Motor neuron (in vitro differentiated cells): ENCODE measurements around the gene UFSP1. TPM values are rescaled to one million over a fixed set of nuclear protein-coding genes. Genes with fewer than 3 reads are reported as not detected.
"Not testable (repeated sequence)": the region's sequence is repeated elsewhere in the genome, so short reads cannot be mapped to it uniquely, and the experiment has no call there.

ENCODE experiments used
- ATAC-seq, 8 experiments: fragments of 200-7000 bp; cut with Tn5 transposase; replicated peaks in 6 of 8; 2 replicates each; pipeline ENCODE4 v1.8.0; 2021; ENCODE audit warnings: mild to moderate bottlenecking in 8 of 8, moderate library complexity in 8 of 8
- H3K27ac ChIP-seq, 2 donors: fragments of 250-450 bp; sonication (Bioruptor Pico); 2 replicates each; pipeline ENCODE4 v1.9.0; 2021; ENCODE audit warnings: antibody characterized with exemption in 2 of 2, mild to moderate bottlenecking in 2 of 2, moderate library complexity in 1 of 2
- H3K4me1 ChIP-seq, 2 donors: fragments of 250-450 bp; sonication (Bioruptor Pico); replicated peaks in 1 of 2; 2 replicates each; pipeline ENCODE4 v1.6.1; 2021; ENCODE audit warnings: antibody characterized with exemption in 2 of 2, mild to moderate bottlenecking in 2 of 2, moderate library complexity in 1 of 2
- H3K4me3 ChIP-seq, 5 donors: fragments of 250-450 bp; sonication (Bioruptor Pico); 2 replicates each; pipeline ENCODE4 v1.9.0; 2021; ENCODE audit warnings: antibody characterized with exemption in 5 of 5, mild to moderate bottlenecking in 5 of 5, moderate library complexity in 4 of 5
- WGBS, 10 experiments: fragments of 450-650 bp; shearing (Covaris generic); methylation state at CpG; one replicate each; pipeline ENCODE4 v1.0.0; 2022; 5-methylcytosine and 5-hydroxymethylcytosine counted together
- in situ Hi-C, 9 experiments: fragments of 400-800 bp; cut with MboI; loops; one replicate each; pipeline ENCODE4 v1.15.0; 2021; ENCODE audit warnings: low sequenced_read_pairs in 9 of 9, low pct_unique_long_range_greater_than_20kb in 2 of 9; ENCODE audit not compliant: unreplicated experiment in 9 of 9
- total RNA-seq, 8 experiments: library from RNA; unstranded; fragments of 300-600 nt; gene quantifications; 2 replicates each; pipeline versions ENCODE4 v1.2.3 to v1.2.4, GENCODE V29; 2022

The UFSP1 gene
- 1 to 10 TPM; 2.4 to 5.2 (median 2.9) TPM for total RNA-seq

GRCh38 chr7:100888988-100889750 is at the start of gene UFSP1:
UFSP1 (minus strand) TSS chr7:100889715; CDS start chr7:100889271, 444 bp downstream.
- peak; percentile 51 to 68 (median 66) for ATAC-seq
- peaks cover 24 to 25% of the 10 kb centered on the region in 2 donors for H3K4me1 ChIP-seq
- peak within 1 kb of the TSS; percentile 78 to 94 for H3K27ac ChIP-seq
- in situ Hi-C loops, result loop anchor here in 2 of 9 experiments (25.0 kb wide), 3 partner anchors 173 to 398 kb away; partner anchors contain the start of gene NAT16 (in 1 of the 2)
- H3K4me3 ChIP-seq, result peak within 1 kb of the TSS; percentile 45 to 66 (median 55)
- WGBS, 10 experiments, result 0 to 13% methylated on average over 3 to 4 of the region's 73 CpGs; no CpG with 5 or more reads in 8 of the 10 experiments

GRCh38 chr7:100936167-100936566 is 46.7 kb upstream of the UFSP1 start:
- H3K4me1 ChIP-seq, in situ Hi-C loops, ATAC-seq, H3K27ac ChIP-seq, H3K4me3 ChIP-seq: not testable (repeated sequence)
- WGBS, 10 experiments, result 23 to 100% (median 72%) methylated on average over 2 to 7 of the region's 7 CpGs; no CpG with 5 or more reads in 1 of the 10 experiments

GRCh38 chr7:100935381-100935780 is 45.9 kb upstream of the UFSP1 start:
- in situ Hi-C loops, H3K4me3 ChIP-seq, H3K4me1 ChIP-seq, ATAC-seq, H3K27ac ChIP-seq: not testable (repeated sequence)
- WGBS, 10 experiments, result 0 to 75% (median 68%) methylated on average over 1 to 2 of the region's 2 CpGs; no CpG with 5 or more reads in 4 of the 10 experiments

- in situ Hi-C loops, result no loop called here
- no peaks in the 10 kb centered on the region for H3K4me1 ChIP-seq
- no peak overlapping the region for H3K4me3 ChIP-seq
- WGBS, 10 experiments, result 0 to 72% (median 20%) methylated on average over 1 to 2 of the region's 4 CpGs; no CpG with 5 or more reads in 6 of the 10 experiments
- no peak overlapping the region for H3K27ac ChIP-seq
- peak in 3 of 8 experiments; percentile 61 to 93 (median 66) for ATAC-seq
These were observed 44.2 kb upstream of the UFSP1 start for GRCh38 chr7:100933734-100934133.

- Histone ChIP-seq H3K4me1 (no peaks in the 10 kb centered on the region), H3K27ac (no peak overlapping the region), H3K4me3 (no peak overlapping the region)
- 20 to 80% (median 67%) methylated on average over 1 of the region's 1 CpG; no CpG with 5 or more reads in 7 of the 10 experiments for WGBS, 10 experiments
- no peak for ATAC-seq
- in situ Hi-C loops, result no loop called here
These were observed 40.3 kb upstream of the UFSP1 start for GRCh38 chr7:100929808-100930174.

- not testable (repeated sequence) for ATAC-seq, H3K4me3 ChIP-seq, H3K4me1 ChIP-seq, H3K27ac ChIP-seq
- in situ Hi-C loops, result loop anchor here in 2 of 9 experiments (25.0 kb wide), 1 partner anchor 139 kb away; no protein-coding TSS in a partner anchor
- WGBS, 10 experiments, result 0 to 100% (median 53%) methylated on average over 1 to 3 of the region's 4 CpGs; no CpG with 5 or more reads in 2 of the 10 experiments
These were observed 34.1 kb upstream of the UFSP1 start for GRCh38 chr7:100923616-100924015.

- Histone ChIP-seq H3K27ac (no peak overlapping the region), H3K4me1 (peaks cover 0 to 9% of the 10 kb centered on the region in 2 donors), H3K4me3 (no peak overlapping the region)
- no peak for ATAC-seq
- in situ Hi-C loops, result loop anchor here in 2 of 9 experiments (25.0 kb wide), 1 partner anchor 141 kb away; no protein-coding TSS in a partner anchor
These were observed 31.5 kb upstream of the UFSP1 start for GRCh38 chr7:100921039-100921438.

- H3K4me1 ChIP-seq, H3K27ac ChIP-seq, H3K4me3 ChIP-seq, ATAC-seq: not testable (repeated sequence)
- in situ Hi-C loops, result loop anchor here in 2 of 9 experiments (25.0 kb wide), 1 partner anchor 142 kb away; no protein-coding TSS in a partner anchor
- 40 to 65% (median 58%) methylated on average over 3 to 7 of the region's 9 CpGs; no CpG with 5 or more reads in 1 of the 10 experiments for WGBS, 10 experiments
These were observed 30.4 kb upstream of the UFSP1 start for GRCh38 chr7:100919779-100920437.

- not testable (repeated sequence) for H3K4me3 ChIP-seq, H3K4me1 ChIP-seq, H3K27ac ChIP-seq, ATAC-seq
- in situ Hi-C loops, result loop anchor here in 2 of 9 experiments (25.0 kb wide), 1 partner anchor 143 kb away; no protein-coding TSS in a partner anchor
- WGBS, 10 experiments, result 0 to 90% (median 71%) methylated on average over 1 to 5 of the region's 5 CpGs; no CpG with 5 or more reads in 1 of the 10 experiments
These were observed 29.8 kb upstream of the UFSP1 start for GRCh38 chr7:100919335-100919734.

- in situ Hi-C loops, result loop anchor here in 2 of 9 experiments (25.0 kb wide), 1 partner anchor 147 kb away; no protein-coding TSS in a partner anchor
- Histone ChIP-seq H3K27ac (no peak overlapping the region), H3K4me3 (no peak overlapping the region), H3K4me1 (peaks cover 0 to 6% of the 10 kb centered on the region in 2 donors)
- WGBS, 10 experiments, result 0 to 100% (median 77%) methylated on average over 1 to 6 of the region's 8 CpGs; no CpG with 5 or more reads in 2 of the 10 experiments
- ATAC-seq, result no peak
These were observed 25.4 kb upstream of the UFSP1 start for GRCh38 chr7:100914879-100915447.

GRCh38 chr7:100914208-100914878 is 24.8 kb upstream of the UFSP1 start:
- H3K4me1 ChIP-seq, result peaks cover 0 to under 1% of the 10 kb centered on the region in 2 donors
- H3K27ac ChIP-seq, result no peak overlapping the region
- no peak for ATAC-seq
- in situ Hi-C loops, result loop anchor here in 2 of 9 experiments (25.0 kb wide), 1 partner anchor 148 kb away; no protein-coding TSS in a partner anchor
- H3K4me3 ChIP-seq, result no peak overlapping the region
- WGBS, 10 experiments, result 73 to 100% (median 86%) methylated on average over 1 to 14 of the region's 15 CpGs; no CpG with 5 or more reads in 1 of the 10 experiments

GRCh38 chr7:100911484-100911883 is 22.0 kb upstream of the UFSP1 start:
- ATAC-seq, result no peak
- in situ Hi-C loops, result loop anchor here in 2 of 9 experiments (25.0 kb wide), 1 partner anchor 151 kb away; no protein-coding TSS in a partner anchor
- Histone ChIP-seq H3K4me3 (no peak overlapping the region), H3K4me1 (no peaks in the 10 kb centered on the region), H3K27ac (no peak overlapping the region)
- 20 to 93% (median 66%) methylated on average over 1 to 3 of the region's 3 CpGs; no CpG with 5 or more reads in 3 of the 10 experiments for WGBS, 10 experiments
